OCI-LY7 (cell line): ENCODE results near the gene MISP. TPM values are rescaled to one million over a fixed set of nuclear protein-coding genes. Genes with fewer than 3 reads are reported as not detected.

Source experiments
- BruUV-seq: library from RNA; stranded (reverse); fragments of 400-500 nt; replicated peaks from 2 replicates; lab custom pipeline; 2021; lab: Mats Ljungman, UMichigan
- CTCF ChIA-PET: fragments of 300-600 bp; sonication (Branson Sonifier 250); formaldehyde crosslinking; loops from one replicate; lab custom pipeline; 2022; ENCODE audit warnings: antibody characterized with exemption; ENCODE audit not compliant: unreplicated experiment; lab: Charles Lee
- POLR2A ChIA-PET: fragments of 300-600 bp; sonication (Branson Sonifier 250); formaldehyde crosslinking; loops from one replicate; lab custom pipeline; 2022; ENCODE audit warnings: antibody characterized with exemption; lab: Charles Lee
- DNase-seq: peaks from one replicate; pipeline ENCODE4 v3.0.0-alpha.2; 2015; ENCODE audit warnings: low spot score
- H2AFZ ChIP-seq: fragments of 200-600 bp; sonication (generic), shearing (Covaris generic); 2 replicates; pipeline ENCODE4 v1.6.1; 2014; ENCODE audit warnings: mild to moderate bottlenecking, antibody characterized with exemption, low read length, moderate library complexity
- H3K27ac ChIP-seq: fragments of 200-600 bp; sonication (generic); 2 replicates; pipeline ENCODE4 v1.5.1; 2014; ENCODE audit warnings: mixed run types, low read depth, mild to moderate bottlenecking, moderate library complexity, low read length, inconsistent platforms; ENCODE audit not compliant: poor library complexity, severe bottlenecking
- H3K36me3 ChIP-seq: fragments of 200-600 bp; sonication (generic); 2 replicates; pipeline ENCODE4 v1.6.1; 2014; ENCODE audit warnings: mild to moderate bottlenecking, antibody characterized with exemption, low read length, moderate library complexity, mixed read lengths; ENCODE audit not compliant: insufficient read depth
- H3K4me1 ChIP-seq: fragments of 200-600 bp; sonication (generic); 2 replicates; pipeline ENCODE4 v1.5.1; 2014; ENCODE audit warnings: mild to moderate bottlenecking, low read length; ENCODE audit not compliant: insufficient read depth, poor library complexity, severe bottlenecking
- H3K4me2 ChIP-seq: fragments of 200-600 bp; sonication (generic); 2 replicates; pipeline ENCODE4 v1.6.1; 2014; ENCODE audit warnings: mild to moderate bottlenecking, low read length
- H3K4me3 ChIP-seq: fragments of 200-600 bp; sonication (generic); 2 replicates; pipeline ENCODE4 v1.5.1; 2014; ENCODE audit warnings: mild to moderate bottlenecking, low read depth, low read length; ENCODE audit not compliant: poor library complexity, severe bottlenecking
- H3K79me2 ChIP-seq: fragments of 200-600 bp; sonication (generic); 2 replicates; pipeline ENCODE4 v1.6.1; 2016; ENCODE audit warnings: low read depth, mild to moderate bottlenecking, low read length, moderate library complexity, mixed read lengths; ENCODE audit not compliant: insufficient read depth
- H3K9me2 ChIP-seq: fragments of 200-600 bp; sonication (generic); 2 replicates; pipeline ENCODE4 v1.6.1; 2016; ENCODE audit warnings: mild to moderate bottlenecking, low read length, mixed read lengths; ENCODE audit not compliant: insufficient read depth
- H3K9me3 ChIP-seq: fragments of 200-600 bp; sonication (generic); 2 replicates; pipeline ENCODE4 v1.6.1; 2014; ENCODE audit warnings: mild to moderate bottlenecking, mixed run types, low read length, mixed read lengths
- H4K20me1 ChIP-seq: fragments of 200-600 bp; sonication (generic); 2 replicates; pipeline ENCODE4 v1.6.1; 2014; ENCODE audit warnings: mild to moderate bottlenecking, antibody characterized with exemption, low read length, moderate library complexity, mixed read lengths; ENCODE audit not compliant: insufficient read depth
- CTCF ChIP-seq: fragments of 200-600 bp; sonication (generic); conservative IDR thresholded peaks from 2 replicates; pipeline ENCODE4 v1.5.1; 2014; ENCODE audit warnings: mild to moderate bottlenecking, antibody characterized with exemption, low read length, moderate library complexity, mixed read lengths
- EZH2phosphoT487 ChIP-seq: fragments of 200-600 bp; sonication (generic); IDR thresholded peaks from 2 replicates; pipeline ENCODE4 v1.6.1; 2018; ENCODE audit warnings: low read depth, borderline replicate concordance, mild to moderate bottlenecking, mixed run types, antibody characterized with exemption, low read length, moderate library complexity, mixed read lengths
- intact Hi-C: fragments of 100-400 bp; cut with micrococcal nuclease; formaldehyde crosslinking; loops from one replicate; pipeline ENCODE4 v1.10.0; 2022; ENCODE audit not compliant: unreplicated experiment
- total RNA-seq, 2 experiments: library from RNA; depleted of rRNA in 1 of 2; stranded (reverse); fragments of >200 nt in 1 of 2; shearing (Covaris generic) in 1 of 2; gene quantifications; 2 replicates each; pipeline ENCODE4 v1.2.3, GENCODE V29; 2014 to 2022

Gene MISP
- total RNA-seq, 2 experiments from 2014 or later = 0.23 TPM; not detected in 1

GRCh38 chr19:801861-802497, 51.1 kb downstream of the MISP start:
- DNase-seq = no peak
- Histone ChIP-seq H4K20me1 (peaks cover 47% of the 10 kb centered on the region), H3K79me2 (peaks cover 60% of the 10 kb centered on the region), H3K9me2 (no peaks in the 10 kb centered on the region), H3K27ac (no peak overlapping the region), H3K4me3 (no peak overlapping the region), H2AFZ (no peak overlapping the region), H3K9me3 (no peaks in the 10 kb centered on the region), H3K4me2 (no peak overlapping the region), H3K4me1 (peaks cover 19% of the 10 kb centered on the region), H3K36me3 (peaks cover 91% of the 10 kb centered on the region)
- no peak for TF ChIP-seq CTCF
- no peak for TF ChIP-seq EZH2phosphoT487
- intact Hi-C loops = no loop called here
- CTCF ChIA-PET = no interaction called here
- POLR2A ChIA-PET = interaction anchor here (0.6 kb wide), 1 partner anchor 41 kb away, joined by 6 read pairs; no protein-coding TSS in a partner anchor
- no TSS peak for BruUV-seq

GRCh38 chr19:802498-803098, 51.7 kb downstream of the MISP start:
- H3K79me2 ChIP-seq = peaks cover 60% of the 10 kb centered on the region
- H3K9me2 ChIP-seq = no peaks in the 10 kb centered on the region
- no peak overlapping the region for H3K4me2 ChIP-seq
- no TSS peak for BruUV-seq
- TF ChIP-seq EZH2phosphoT487 (no peak), CTCF (no peak)
- CTCF ChIA-PET = no interaction called here
- H3K36me3 ChIP-seq = peaks cover 98% of the 10 kb centered on the region
- H2AFZ ChIP-seq = no peak overlapping the region
- intact Hi-C loops = no loop called here
- DNase-seq = no peak
- no peak overlapping the region for H3K27ac ChIP-seq
- POLR2A ChIA-PET = no interaction called here
- H3K4me3 ChIP-seq = no peak overlapping the region
- peaks cover 19% of the 10 kb centered on the region for H3K4me1 ChIP-seq
- peaks cover 47% of the 10 kb centered on the region for H4K20me1 ChIP-seq
- H3K9me3 ChIP-seq = no peaks in the 10 kb centered on the region

GRCh38 chr19:803099-803561, 52.2 kb downstream of the MISP start:
- POLR2A ChIA-PET = no interaction called here
- CTCF ChIA-PET = no interaction called here
- Histone ChIP-seq H3K79me2 (peaks cover 57% of the 10 kb centered on the region), H3K4me2 (no peak overlapping the region), H3K27ac (no peak overlapping the region), H3K9me2 (no peaks in the 10 kb centered on the region), H3K36me3 (peaks cover 100% of the 10 kb centered on the region), H3K9me3 (no peaks in the 10 kb centered on the region), H3K4me3 (no peak overlapping the region), H2AFZ (no peak overlapping the region), H4K20me1 (peaks cover 46% of the 10 kb centered on the region), H3K4me1 (peaks cover 19% of the 10 kb centered on the region)
- TF ChIP-seq EZH2phosphoT487 (no peak), CTCF (no peak)
- intact Hi-C loops = no loop called here
- BruUV-seq = no TSS peak
- no peak for DNase-seq
